GM12801 (cell line): ENCODE results near the gene CATSPERE.

Experiments
- TF ChIP-seq, protein P1 (sequence below): IDR thresholded peaks from one replicate; pipeline ENCODE4 v1.5.1; 2011; ENCODE audit warnings: control low read depth; ENCODE audit not compliant: insufficient read length; ENCODE audit errors: extremely low read depth

CATSPERE gene

GRCh38 chr1:244653439-244654107 lies 192.5 kb downstream of the CATSPERE start:
- TF ChIP-seq, protein P1, sequence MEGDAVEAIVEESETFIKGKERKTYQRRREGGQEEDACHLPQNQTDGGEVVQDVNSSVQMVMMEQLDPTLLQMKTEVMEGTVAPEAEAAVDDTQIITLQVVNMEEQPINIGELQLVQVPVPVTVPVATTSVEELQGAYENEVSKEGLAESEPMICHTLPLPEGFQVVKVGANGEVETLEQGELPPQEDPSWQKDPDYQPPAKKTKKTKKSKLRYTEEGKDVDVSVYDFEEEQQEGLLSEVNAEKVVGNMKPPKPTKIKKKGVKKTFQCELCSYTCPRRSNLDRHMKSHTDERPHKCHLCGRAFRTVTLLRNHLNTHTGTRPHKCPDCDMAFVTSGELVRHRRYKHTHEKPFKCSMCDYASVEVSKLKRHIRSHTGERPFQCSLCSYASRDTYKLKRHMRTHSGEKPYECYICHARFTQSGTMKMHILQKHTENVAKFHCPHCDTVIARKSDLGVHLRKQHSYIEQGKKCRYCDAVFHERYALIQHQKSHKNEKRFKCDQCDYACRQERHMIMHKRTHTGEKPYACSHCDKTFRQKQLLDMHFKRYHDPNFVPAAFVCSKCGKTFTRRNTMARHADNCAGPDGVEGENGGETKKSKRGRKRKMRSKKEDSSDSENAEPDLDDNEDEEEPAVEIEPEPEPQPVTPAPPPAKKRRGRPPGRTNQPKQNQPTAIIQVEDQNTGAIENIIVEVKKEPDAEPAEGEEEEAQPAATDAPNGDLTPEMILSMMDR = no peak

- TF ChIP-seq, protein P1 = no peak
Measured at GRCh38 chr1:244654108-244655038, 193.3 kb downstream of the CATSPERE start.

DNA sequence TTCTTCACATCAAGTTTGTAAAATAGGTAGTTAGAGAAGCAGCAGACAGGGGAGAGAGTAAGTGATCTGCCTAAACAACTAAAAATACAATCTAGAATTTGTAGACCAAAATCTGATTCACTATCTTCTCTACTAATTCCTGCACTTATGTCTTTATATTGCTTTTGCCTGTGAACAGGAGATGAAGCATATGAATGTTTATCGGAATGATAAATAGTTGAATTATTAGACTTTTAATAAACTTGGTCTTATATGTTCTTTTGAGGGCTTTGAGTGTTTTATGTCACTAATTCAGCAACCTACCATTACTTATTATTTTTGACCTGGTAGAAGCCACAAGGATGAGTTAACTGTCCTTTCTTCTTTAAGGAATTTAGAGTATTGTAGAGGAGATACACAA lies 194.1 kb downstream of the CATSPERE start:
- TF ChIP-seq, protein P1 = no peak

DNA sequence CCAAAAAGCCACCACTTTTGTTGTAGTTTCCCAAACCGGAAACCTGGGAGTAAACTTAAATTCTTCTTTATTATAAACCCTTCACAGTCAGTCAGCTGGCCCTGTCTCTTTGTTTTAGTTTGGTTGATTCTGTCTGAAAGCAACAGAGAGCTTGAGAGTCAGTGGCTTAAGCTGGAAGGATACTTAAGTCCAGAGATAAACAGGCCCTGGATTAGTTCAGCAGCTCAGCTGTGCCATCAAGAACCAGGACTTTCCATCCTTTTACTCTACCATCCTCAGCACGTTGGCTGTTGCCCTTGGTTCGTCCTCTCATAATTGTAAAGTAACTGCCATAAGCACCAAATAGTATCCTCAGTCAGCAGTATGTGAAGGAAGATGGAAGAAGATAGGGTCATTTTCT lies 196.3 kb downstream of the CATSPERE start:
- TF ChIP-seq, protein P1 = no peak

- TF ChIP-seq, protein P1 = no peak
Measured at GRCh38 chr1:244659694-244660093, 198.6 kb downstream of the CATSPERE start.

DNA sequence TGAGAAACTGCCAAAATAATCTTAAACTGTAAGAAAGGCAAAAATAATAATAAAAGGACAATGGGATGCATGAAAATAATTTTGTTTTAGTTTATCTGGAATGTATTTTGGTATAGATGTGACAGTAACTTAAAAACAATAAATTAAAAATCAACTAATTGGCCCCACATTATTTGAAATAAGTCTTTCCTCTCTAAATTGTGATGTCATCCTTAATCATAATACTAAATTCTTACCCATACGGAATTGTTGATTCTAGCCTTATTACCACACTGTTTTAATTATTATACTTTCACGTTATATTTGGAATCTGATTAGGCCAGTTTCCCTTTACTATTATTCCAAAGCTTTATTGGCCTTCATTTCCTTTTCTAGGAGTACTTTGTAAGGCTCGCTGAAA lies 199.5 kb downstream of the CATSPERE start:
- TF ChIP-seq, protein P1 = no peak

- TF ChIP-seq, protein P1 = no peak
Measured at GRCh38 chr1:244662599-244662998, 201.5 kb downstream of the CATSPERE start.
